GM21723 (cell line): Measurements from ENCODE around the gene HHAT.
"Not testable (repeated sequence)": the region's sequence is repeated elsewhere in the genome, so short reads cannot be mapped to it uniquely, and the experiment has no call there.

Experiments
- ATAC-seq: cut with Tn5 transposase; IDR thresholded peaks from one replicate; pipeline ENCODE4 v1.9.1; 2021; ENCODE audit warnings: mild to moderate bottlenecking, moderate library complexity; ENCODE audit not compliant: unreplicated experiment

HHAT gene

DNA sequence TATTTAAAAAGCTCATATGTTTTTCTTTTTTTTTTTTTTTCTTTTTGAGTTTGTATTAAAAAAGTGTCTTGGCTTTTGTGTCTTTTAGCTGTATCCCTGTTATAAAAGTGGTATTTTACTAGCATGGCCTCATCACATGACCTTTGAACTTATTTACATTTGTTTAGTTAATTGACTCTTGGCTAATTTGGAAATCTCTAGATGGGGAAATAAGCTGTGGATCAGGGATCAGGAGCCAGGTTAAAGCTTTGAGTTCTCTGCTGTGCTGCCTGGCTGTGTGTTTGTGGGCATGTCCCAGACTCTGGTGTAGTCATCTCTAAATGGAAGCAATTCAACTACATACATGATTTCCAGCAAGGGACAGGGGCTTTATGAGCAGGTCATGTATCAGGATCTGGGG lies 56.5 kb downstream of the HHAT start:
- no peak for ATAC-seq

DNA sequence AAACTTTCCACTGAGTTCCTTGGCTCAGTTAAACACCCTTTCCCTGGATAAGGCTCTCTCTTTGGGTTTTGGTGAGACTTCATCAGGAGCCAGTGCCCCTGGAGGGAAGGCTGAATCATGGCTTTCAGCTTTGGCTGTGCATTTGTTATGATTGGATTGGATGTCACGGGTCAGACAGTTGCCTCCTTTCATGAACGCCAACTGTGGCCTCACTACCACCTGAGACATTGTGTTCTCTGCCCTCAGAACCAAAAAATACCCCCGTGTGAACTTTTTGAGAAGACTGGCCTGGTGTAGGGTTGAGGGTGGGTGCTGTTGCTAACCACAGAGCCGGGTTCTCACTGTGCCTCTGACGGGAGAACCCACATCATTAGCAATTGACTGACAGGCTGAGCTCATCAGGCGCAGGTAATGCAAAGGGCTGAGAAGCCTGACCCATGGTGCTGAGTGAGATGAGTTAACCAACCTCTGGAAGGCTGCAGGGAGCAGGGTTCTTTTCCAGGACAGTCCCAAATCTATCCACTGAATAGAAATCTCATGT lies 65.6 kb downstream of the HHAT start:
- ATAC-seq: no peak

DNA sequence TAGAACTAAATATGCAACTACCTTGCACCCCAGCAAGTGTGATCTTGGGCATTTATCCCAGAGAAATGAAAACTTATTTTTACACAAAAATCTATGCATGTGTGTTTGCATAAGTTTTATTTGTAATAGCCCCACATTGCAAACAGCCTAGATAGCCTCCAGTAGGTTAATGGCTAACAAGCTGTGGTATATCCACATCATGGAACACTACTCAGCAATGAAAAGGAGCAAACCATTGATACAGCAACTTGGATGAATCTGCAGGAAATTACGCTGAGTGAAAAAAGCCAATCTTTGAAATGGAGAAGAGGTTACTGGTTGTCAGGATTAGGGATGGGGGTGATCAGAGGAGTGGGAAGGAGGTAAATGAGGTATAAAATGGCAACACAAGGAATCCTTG lies 67.8 kb downstream of the HHAT start:
- no peak for ATAC-seq

DNA sequence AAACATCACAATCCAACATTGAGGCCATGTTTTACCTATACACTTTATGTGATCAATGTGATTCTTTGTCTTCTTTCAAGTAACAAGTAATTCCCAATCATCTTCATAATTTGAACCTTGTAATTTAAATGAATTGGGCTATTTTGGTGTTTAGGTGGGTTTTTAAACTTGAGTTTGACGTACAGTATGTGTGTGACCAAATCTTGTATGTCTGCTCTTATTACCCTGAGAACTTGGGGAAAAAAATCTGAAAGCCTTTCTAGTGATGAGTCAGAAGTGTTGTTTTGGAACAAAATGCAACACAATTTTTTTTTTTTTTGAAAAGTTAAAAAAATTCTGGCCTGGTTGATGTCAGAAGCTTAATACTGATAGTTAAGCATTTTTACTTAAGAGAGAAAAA lies 68.5 kb downstream of the HHAT start:
- ATAC-seq: no peak

DNA sequence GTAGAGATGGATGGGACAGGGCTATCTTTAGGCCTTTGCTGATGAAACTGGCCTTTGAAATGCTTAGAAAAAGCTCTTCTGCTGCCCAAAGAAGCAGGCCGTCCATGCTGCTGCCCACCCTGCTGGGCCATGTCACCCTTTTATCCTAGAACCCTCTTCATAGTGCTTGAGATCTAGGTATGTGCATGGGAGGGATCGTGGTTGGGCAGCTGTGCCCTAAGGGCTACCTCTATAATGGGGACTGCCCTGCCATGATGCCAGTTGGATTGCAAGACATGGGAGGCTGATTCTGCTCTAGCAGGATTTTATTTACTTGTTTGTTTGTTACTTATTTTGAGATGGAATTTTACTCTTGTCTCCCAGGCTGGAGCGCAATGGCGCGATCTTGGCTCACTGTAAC lies 69.0 kb downstream of the HHAT start:
- no peak for ATAC-seq

DNA sequence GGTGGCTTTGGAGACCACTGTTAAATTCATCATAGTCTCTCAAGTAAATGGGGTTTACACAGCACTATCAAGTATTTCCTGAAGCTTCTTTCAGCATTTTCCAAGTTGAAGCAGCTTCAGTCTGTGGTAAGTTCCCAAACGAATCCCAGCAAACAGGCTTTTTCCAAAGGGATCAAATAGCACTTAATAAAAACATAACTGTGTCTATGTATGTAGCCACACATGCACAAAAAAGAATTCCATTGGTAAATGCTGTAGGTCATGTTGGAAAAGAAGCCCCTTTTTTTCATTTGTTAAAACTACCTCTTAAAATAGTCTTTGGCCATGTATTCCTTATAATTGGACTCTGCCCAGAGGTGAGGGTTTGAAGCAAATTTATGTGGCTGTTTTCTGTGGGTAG lies 69.8 kb downstream of the HHAT start:
- no peak for ATAC-seq

DNA sequence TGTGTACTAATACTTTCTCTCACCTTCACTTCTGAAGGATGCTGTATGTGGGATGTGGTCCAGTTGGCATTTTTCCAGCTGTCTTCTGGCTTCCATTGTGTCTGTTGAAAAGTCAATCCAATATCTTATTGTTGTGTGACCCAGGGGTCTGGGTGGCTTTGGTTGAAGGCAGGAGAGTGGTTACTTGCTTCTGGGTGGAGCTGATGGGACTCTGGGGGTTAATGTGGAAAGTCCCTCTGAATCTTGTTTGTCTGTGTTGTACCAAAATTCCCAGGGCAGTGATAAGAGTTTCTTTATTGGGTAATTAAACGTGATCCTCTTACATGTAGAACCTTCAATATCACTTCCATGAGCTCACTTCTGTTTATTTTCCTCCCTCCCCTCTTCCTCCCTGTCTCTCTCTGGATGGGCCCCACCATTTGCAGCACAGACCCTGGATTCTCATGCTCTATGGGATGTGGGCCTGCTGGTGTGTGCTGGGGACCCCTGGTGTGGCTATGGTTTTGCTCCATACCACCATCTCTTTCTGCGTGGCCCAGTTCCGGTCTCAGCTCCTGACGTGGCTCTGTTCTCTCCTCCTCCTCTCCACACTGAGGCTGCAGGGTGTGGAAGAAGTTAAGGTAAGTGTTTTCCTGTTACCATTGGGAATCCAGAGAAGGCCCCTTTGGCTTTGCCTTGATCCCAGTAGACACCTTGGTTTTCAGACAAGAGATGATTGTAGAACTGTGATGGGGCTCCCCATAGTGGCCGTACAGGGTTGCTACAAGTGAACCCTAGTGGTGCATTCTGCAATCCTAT lies 71.5 kb downstream of the HHAT start:
- ATAC-seq: peak; percentile 90

DNA sequence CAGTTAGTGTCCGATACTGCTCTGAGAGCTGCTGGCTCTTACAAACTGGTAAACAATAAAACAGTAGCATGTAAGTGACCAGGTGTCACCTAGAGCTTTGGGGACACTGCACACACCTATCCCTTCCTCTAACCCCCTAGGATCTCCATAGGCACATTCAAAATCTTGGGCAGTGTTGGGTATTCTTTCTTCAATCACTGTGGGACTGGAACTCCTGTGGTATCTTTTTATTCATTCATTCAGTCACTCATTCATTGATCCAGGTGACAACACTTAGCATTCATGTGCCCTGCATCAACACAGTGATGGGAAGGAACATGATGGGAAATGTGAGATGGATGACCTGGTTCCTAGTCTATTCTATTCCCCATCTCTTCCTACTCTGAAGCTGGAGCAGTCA lies 73.9 kb downstream of the HHAT start:
- no peak for ATAC-seq

DNA sequence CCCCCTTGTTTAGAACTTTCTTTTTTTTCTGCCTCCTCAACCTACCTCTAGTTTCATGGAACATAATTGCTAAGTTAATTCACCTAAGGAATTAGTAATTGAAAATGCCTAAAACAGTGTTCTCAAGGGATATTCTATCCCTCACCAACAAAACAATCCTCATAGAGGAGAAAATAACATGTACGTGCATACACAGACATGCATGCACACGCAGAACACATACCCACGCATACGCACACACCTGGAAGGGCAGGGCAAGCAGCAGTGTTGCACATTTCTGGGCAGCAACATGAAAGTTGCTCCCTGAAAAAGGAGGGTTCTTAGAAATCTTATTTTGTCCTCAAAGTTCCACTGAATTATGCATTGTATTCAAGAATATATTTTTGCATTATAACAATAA lies 76.6 kb downstream of the HHAT start:
- no peak for ATAC-seq

DNA sequence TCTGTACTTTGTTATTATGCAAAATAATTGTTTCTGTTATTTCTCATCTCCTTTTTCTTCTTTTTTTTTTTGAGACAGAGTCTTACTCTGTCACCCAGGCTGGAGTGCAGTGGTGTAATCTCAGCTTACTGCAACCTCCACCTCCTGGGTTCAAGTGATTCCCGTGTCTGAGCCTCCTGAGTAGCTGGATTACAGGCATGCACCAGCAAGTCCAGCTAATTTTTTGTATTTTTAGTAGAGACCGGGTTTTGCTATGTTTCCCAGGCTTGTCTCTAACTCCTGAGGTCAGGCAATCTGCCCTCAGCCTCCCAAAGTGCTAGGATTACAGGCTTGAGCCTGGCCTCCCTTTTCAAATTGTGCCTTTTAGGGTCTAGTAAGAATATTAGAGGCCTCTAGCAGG lies 77.6 kb downstream of the HHAT start:
- not testable (repeated sequence) for ATAC-seq

DNA sequence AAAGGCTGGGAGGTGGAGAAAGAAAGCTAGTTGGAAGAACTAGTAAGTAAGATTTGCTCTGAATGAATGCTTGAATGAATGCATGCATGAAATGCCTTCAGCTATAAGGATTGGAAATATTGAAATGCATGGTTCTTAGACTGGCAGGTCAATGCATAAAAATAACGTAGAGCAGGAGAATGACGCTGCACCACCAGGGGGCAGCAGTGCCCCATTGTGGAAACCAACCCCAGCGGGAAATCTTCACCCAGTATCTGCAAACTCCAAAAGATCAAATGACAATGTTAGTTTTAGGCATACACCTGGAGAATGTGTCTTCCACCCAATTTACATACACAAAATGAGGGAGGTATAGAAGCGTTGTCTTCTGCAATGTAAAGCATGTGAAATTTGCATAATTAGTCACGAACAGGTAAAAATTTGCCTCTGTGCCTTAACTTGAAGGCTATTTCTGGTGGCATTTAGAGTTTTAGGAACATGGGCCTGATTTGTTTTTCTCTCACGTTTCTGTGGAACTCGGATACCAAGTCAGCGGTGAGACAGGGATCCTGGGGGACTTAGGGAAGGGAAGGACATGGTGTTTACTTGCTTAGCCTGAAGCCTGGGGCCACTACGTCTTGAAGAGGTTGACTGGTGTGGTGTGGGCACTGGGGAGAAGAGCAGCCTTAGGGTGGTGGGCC lies 78.6 kb downstream of the HHAT start:
- ATAC-seq: peak; percentile 87

DNA sequence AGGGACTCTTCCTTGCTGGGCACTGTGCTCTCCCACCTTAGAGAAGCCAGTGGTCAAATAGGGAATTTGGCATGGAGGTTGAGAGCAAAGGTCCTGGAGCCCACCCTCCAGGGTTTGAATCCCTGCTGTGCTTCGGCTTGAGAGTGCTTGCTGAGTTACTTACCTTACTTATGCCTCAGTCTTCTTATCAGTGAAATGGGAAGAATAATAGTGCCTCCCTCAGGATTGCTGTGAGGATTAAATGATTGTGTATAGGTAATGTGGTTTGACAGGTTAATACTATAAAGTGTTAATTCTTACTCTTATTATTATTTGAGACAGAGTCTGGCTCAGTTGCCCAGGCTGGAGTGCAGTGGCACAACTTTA lies 79.2 kb downstream of the HHAT start:
- no peak for ATAC-seq

DNA sequence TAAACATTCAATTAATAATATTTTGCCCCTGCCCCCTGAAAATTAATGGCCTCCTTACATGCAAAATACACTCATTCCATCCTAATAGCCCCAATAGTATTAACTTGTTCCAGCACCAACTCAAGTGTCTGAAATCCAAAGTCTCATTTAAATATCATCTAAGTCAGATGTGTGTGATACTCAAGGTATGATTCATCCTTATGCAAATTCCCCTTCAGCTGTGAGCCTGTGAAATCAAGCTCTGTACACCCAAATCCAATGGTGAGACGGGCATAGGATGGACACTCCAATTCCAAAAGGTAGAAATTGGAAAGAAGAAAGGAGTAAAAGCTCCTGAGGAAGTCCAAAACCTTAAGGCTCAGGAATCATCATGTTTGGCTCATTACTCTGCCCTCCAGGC lies 83.5 kb downstream of the HHAT start:
- ATAC-seq: no peak

DNA sequence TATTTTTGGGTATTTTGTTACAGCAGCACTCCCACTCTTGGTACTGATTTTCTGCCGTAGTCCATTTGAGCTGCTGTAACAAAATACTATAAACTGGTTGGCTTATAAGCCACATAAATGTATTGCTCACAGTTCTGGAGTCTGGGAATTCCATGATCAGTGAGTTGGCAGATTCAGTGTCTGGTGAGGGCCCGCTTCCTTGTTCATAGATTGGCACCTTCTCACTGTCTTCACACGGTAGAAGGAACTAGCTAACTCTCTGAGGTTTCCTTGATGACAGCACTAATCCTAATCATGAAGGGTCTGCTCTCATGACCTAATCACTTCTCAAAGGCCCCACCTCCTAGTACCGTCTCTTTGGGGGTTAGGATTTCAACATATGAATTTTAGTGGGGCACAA lies 85.2 kb downstream of the HHAT start:
- no peak for ATAC-seq

DNA sequence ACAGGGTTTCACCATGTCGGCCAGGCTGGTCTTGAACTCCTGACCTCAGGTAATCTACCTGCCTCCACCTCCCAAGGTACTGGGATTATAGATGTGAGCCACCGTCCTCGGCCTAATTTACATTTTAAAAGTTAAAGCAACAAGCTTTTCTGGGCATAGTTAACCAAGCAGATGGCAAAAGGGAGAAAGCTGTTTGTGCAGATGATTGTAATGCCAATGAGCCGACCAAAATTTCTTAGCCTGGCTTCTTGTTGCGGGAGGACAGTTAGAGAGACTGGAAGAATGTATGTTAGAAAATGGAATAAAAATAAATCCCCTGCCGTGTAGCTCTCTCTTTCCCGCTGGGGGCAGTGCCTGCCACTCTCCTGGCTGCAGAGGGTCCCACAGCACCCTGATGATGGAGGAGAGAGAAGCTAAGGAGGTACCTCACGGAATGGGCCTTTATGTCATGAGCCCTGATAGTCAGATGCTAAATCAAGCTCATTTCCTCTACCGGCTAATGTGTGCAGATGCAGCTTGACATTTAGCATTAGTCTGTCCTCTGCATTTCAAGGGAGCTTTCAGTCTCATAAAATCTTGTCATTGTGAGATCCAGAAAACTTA lies 87.2 kb downstream of the HHAT start:
- ATAC-seq: no peak

DNA sequence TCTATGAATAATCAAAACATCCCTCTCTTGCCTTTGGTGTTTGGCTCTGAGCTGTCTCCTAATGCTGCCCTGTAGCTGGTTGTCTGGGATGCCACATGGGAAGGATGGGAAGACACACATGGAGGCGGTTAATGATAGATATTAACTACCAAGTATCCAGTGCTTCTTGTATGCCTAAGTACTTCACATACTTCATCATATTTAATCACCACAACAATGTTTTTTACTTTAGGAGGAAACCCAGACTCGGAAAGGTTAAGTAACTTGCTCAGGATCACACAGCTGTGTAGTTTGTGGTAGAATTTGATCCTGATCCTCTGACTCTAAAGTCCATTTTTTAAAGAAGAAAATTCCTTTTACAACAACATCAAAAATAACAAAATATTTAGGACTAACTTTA lies 88.0 kb downstream of the HHAT start:
- ATAC-seq: no peak

DNA sequence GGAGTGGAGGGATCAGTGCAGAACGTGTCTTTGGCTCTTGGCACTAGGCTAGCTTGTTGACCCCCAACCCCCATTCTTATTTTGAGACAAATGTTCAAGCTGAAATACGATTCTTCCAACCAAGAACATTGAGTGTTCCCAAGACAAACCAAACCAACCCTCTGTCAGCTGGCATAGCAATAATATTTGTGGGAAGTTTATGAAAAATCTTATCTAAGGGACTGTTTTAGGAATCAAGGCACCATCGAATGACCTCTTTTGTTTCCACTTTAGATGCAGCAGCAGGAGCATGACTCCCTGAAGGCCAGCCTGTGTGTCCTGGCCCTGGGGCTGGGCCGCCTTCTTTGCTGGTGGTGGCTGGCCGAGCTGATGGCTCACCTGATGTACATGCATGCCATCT lies 89.2 kb downstream of the HHAT start:
- ATAC-seq: no peak

DNA sequence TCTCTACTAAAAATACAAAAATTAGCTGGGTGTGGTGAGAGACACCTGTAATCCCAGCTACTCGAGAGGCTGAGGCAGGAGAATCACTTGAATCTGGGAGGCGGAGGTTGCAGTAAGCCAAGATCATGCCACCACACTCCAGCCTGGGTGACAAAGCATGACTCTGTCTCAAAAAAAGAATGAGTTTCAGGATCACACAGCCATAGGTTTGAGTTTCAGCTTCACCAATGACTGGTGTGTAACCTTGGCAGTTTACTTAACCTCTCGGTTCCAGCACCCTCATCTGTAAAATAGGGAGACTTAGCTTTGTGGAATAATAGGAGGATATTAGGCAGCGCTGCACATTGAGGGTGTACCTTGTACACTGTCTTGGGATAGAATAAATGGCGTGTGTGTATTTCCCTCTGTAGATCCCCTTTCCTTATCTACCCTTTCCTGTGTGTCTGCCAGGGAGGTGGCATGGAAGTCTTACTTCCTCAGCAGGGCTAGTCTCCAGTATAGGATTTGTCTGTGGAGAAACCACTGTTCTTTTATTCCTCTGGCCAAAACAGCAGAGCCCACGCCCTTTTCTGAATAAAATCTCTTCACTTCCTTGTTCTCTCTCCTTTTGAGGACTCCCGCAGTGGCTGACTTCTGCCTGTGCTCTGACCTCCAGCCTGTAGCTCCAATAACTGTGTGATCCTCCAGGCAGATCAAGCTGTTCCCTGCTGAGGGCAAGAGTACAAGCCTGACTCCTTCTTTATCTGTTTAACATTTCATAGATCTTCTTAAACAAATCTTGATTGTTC lies 90.4 kb downstream of the HHAT start:
- ATAC-seq: no peak

DNA sequence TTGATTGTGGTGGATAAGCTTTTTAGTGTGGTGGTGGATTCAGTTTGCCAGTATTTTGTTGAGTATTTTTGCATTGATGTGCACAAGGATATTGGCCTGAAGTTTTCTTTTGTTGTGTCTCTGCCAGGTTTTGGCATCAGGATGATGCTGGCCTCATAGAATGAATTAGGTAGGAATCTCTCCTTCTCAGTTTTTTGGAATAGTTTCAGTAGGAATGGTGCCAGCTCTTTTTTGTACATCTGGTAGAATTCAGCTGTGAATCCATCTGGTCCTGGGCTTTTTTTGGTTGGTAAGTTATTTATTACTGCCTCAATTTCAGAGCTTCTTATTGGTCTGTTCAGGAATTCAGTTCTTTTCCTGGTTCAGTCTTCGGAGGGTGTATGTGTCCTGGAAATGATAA lies 98.0 kb downstream of the HHAT start:
- ATAC-seq: not testable (repeated sequence)

DNA sequence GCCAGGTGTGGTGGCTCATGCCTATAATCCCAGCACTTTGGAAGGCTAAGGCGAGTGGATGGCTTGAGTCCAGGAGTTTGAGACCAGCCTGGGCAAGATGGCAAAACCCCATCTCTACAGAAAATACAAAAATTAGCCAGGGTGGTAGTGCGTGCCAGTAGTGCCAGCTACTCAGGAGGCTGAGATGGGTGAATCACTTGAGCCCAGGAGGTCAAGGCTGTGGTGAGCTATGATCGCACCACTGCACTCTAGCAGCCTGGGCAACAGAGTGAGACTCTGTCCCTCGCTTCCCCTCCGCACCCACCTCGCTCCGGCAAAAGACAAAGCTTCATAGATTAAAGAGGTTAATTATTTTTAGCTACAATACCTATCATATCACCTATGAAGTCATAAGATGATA lies 100.0 kb downstream of the HHAT start:
- ATAC-seq: no peak

DNA sequence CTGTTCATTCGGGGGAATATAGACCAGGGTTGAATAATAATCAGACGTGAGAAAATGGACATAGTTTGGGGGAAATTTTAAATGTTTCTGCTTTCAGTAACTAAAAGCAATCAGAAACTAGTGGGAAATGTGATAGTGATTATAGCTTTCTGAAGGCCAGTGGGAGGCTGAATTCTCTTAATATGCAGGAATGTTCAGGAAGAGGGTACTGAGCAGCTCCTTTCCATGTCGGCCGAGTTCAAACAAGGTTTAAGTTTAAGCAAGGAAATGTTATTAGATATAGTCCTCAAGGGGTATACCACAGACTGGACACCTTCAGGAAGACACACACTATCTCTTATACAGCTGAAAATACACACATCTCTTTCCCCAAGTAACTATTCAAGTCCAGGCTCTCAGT lies 105.5 kb downstream of the HHAT start:
- ATAC-seq: no peak
